Measurements from ENCODE around the gene ELK4. TPM values are rescaled to one million over a fixed set of nuclear protein-coding genes. Genes with fewer than 3 reads are reported as not detected.

ELK4 gene
- polyA plus RNA-seq, 3 donors = 1.4 to 9.0 (median 2.6) TPM

DNA sequence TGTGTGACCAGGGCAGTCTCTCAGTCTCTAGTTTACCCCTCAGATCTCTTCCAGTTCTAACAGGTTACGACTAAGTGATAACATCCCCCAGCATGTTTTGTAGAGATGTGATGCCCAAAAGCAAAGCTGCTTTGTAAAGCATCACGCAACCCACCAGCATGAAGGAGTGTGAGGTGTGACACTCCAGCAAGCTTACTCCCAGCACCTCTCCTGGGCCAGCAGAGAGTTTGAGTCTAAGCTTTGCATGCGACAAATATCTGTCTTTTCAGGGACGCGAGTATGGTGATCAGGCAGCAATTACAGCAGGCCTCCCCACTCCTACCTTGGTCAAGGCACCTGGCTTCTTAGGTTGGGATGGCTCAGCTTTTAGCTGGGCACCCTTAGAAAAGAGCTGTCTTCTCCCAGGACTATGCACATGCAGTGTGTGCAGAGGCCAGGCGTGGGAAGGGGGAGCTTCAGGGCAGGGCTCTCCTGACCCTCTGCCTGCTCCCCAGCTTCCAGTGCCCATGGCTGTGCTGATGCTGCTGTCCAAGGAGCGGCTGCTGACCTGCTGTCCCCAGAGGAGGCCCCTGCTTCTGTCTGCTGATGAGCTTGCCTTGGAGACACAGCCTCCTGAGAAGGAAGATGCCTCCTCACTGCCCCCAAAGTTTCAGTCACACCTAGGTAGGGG is 48.2 kb downstream of the ELK4 start:
- Histone ChIP-seq H3K9me3 (replicated peaks in 1 of 2; ENCODE audit: control insufficient read depth in 1 of 2, insufficient read depth in 1 of 2, low read length in 2 of 2) (no peaks in the 10 kb centered on the region), H3K4me3 (replicated peaks in 1 of 3; ENCODE audit: low read depth in 2 of 3, low read length in 3 of 3) (no peak overlapping the region), H3K9ac (ENCODE audit: insufficient read depth, low read length, poor library complexity, severe bottlenecking) (no peak overlapping the region), H3K36me3 (replicated peaks in 1 of 2; ENCODE audit: control insufficient read depth in 1 of 2, insufficient read depth in 2 of 2, low read length in 2 of 2) (no peaks in the 10 kb centered on the region), H3K27me3 (ENCODE audit: control insufficient read depth in 2 of 2, insufficient read depth in 2 of 2, low read length in 2 of 2) (no peaks in the 10 kb centered on the region), H3K4me1 (ENCODE audit: control insufficient read depth in 1 of 2, insufficient read depth in 2 of 2, low read length in 2 of 2) (no peaks in the 10 kb centered on the region), H3K4me2 (replicated peaks; ENCODE audit: extremely low read depth, low read length, poor library complexity, severe bottlenecking) (no peak overlapping the region), H3K27ac (ENCODE audit: low read depth in 1 of 2, low read length in 2 of 2) (no peak overlapping the region), H4K20me1 (ENCODE audit: insufficient read depth, low read length) (no peaks in the 10 kb centered on the region), H2AFZ (ENCODE audit: insufficient read depth, low read depth, low read length, poor library complexity, severe bottlenecking) (no peak overlapping the region), H3K79me2 (ENCODE audit: insufficient read depth, low read length) (no peaks in the 10 kb centered on the region)
- H3K27ac Mint-ChIP-seq = peak overlapping the region in 1 of 7 donors; percentile 79
- 89% methylated on average over 4 of the region's 7 CpGs for WGBS (ENCODE audit: insufficient coverage)
- no peaks in the 10 kb centered on the region for H3K36me3 Mint-ChIP-seq
- H3K4me3 Mint-ChIP-seq = no peak overlapping the region
- TF ChIP-seq, protein P1, sequence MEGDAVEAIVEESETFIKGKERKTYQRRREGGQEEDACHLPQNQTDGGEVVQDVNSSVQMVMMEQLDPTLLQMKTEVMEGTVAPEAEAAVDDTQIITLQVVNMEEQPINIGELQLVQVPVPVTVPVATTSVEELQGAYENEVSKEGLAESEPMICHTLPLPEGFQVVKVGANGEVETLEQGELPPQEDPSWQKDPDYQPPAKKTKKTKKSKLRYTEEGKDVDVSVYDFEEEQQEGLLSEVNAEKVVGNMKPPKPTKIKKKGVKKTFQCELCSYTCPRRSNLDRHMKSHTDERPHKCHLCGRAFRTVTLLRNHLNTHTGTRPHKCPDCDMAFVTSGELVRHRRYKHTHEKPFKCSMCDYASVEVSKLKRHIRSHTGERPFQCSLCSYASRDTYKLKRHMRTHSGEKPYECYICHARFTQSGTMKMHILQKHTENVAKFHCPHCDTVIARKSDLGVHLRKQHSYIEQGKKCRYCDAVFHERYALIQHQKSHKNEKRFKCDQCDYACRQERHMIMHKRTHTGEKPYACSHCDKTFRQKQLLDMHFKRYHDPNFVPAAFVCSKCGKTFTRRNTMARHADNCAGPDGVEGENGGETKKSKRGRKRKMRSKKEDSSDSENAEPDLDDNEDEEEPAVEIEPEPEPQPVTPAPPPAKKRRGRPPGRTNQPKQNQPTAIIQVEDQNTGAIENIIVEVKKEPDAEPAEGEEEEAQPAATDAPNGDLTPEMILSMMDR (IDR thresholded peaks at IDR 0.05) = no peak
- H3K4me1 Mint-ChIP-seq = peaks cover under 1% of the 10 kb centered on the region
- intact Hi-C loops (cut with micrococcal nuclease) = no loop called here
- H3K9me3 Mint-ChIP-seq = no peaks in the 10 kb centered on the region
- peaks cover 11 to 21% (median 11%) of the 10 kb centered on the region in 3 donors for H3K27me3 Mint-ChIP-seq (ENCODE audit: low read depth in 3 of 3)
- no peak for DNase-seq

DNA sequence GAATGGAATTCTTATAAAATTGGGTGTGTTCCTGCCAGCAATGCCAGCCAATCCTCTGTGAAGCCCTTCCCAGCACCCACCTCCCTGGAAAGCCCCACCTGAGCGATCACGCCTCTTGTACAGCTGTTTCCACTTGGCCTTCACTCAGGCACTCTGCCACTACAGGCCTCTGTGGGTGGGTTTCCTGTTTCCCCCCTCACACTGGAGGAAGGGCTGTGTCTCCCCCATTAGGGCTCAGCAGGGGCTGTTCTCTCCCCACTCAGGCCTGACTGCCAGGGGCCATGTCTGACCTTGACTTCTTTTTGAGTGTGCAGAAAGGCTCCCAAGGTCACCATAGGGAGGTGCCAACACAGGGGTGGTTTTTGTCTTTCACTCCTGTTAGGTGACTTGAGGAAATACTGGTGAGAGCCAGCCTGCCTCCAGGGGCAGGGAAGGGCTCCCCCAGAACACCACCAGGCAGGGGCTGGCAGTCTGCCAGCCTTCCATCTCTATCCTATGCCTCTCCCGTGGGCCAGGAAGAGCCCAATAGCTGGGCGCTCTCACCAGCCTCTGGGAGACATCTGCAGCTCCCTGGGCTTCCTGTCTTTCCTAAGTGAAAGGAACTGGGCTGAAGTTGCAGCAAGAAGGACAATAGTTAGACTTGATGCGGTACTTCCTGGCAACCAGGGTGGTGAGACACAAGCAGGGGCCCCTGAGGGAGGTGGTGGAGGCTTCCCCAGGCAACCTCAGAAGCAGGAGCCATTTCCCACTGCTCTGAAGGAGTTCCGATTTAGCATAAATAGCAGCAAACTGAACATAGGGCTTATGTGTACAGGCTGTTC is 49.1 kb downstream of the ELK4 start:
- no peaks in the 10 kb centered on the region for H3K36me3 ChIP-seq (replicated peaks in 1 of 2; ENCODE audit: control insufficient read depth in 1 of 2, insufficient read depth in 2 of 2, low read length in 2 of 2)
- DNase-seq = no peak
- no peak overlapping the region for H2AFZ ChIP-seq (ENCODE audit: insufficient read depth, low read depth, low read length, poor library complexity, severe bottlenecking)
- no peaks in the 10 kb centered on the region for H3K9me3 ChIP-seq (replicated peaks in 1 of 2; ENCODE audit: control insufficient read depth in 1 of 2, insufficient read depth in 1 of 2, low read length in 2 of 2)
- no peak overlapping the region for H3K4me2 ChIP-seq (replicated peaks; ENCODE audit: extremely low read depth, low read length, poor library complexity, severe bottlenecking)
- no peak overlapping the region for H3K27ac ChIP-seq (ENCODE audit: low read depth in 1 of 2, low read length in 2 of 2)
- no peaks in the 10 kb centered on the region for H4K20me1 ChIP-seq (ENCODE audit: insufficient read depth, low read length)
- TF ChIP-seq, protein P1 (IDR thresholded peaks at IDR 0.05) = no peak
- H3K36me3 Mint-ChIP-seq = no peaks in the 10 kb centered on the region
- H3K4me1 ChIP-seq (ENCODE audit: control insufficient read depth in 1 of 2, insufficient read depth in 2 of 2, low read length in 2 of 2) = no peaks in the 10 kb centered on the region
- H3K4me3 ChIP-seq (replicated peaks in 1 of 3; ENCODE audit: low read depth in 2 of 3, low read length in 3 of 3) = no peak overlapping the region
- H3K9me3 Mint-ChIP-seq = no peaks in the 10 kb centered on the region
- WGBS (ENCODE audit: insufficient coverage) = 30% methylated on average over 5 of the region's 6 CpGs
- no peak overlapping the region for H3K27ac Mint-ChIP-seq
- H3K79me2 ChIP-seq (ENCODE audit: insufficient read depth, low read length) = no peaks in the 10 kb centered on the region
- no peaks in the 10 kb centered on the region for H3K27me3 ChIP-seq (ENCODE audit: control insufficient read depth in 2 of 2, insufficient read depth in 2 of 2, low read length in 2 of 2)
- no peaks in the 10 kb centered on the region for H3K4me1 Mint-ChIP-seq
- H3K27me3 Mint-ChIP-seq (ENCODE audit: low read depth in 3 of 3) = peaks cover 9 to 26% (median 10%) of the 10 kb centered on the region in 3 donors
- no peak overlapping the region for H3K4me3 Mint-ChIP-seq
- no peak overlapping the region for H3K9ac ChIP-seq (ENCODE audit: insufficient read depth, low read length, poor library complexity, severe bottlenecking)
- intact Hi-C loops (cut with micrococcal nuclease) = no loop called here

All from CD14-positive monocyte (primary cell).